Astrocyte of the hippocampus (primary cell): ENCODE results near the gene LIMCH1.
"Not testable (repeated sequence)": the region's sequence is repeated elsewhere in the genome, so short reads cannot be mapped to it uniquely, and the experiment has no call there.

ENCODE experiments used
- DNase-seq: peaks from one replicate; pipeline ENCODE4 v3.0.0; 2011; ENCODE audit warnings: low read depth, low spot score

The LIMCH1 gene

GRCh38 chr4:41679991-41680390, 142.0 kb downstream of the LIMCH1 start:
- DNase-seq, result peak; percentile 12

- no peak for DNase-seq
These were observed 143.1 kb downstream of the LIMCH1 start for GRCh38 chr4:41681054-41681453.

DNA sequence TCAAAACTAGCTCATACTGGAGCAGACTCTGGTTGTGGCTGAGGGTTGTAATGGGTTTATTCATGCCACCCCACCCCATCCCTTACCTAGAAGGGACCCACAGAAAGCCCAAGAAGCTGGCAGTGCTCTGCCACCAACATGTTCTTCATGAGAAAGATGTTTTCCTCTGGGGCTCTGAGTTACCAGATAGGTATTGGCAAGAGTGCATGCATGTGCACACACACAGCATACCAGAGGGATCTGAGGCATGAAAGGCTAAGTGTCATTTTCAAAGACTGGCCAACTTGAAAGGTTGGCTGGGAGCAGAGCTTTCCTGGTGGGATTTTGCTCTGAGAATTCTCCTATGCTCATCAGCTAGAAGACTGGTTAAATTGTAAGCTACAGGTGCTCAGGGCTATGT, 145.4 kb downstream of the LIMCH1 start:
- DNase-seq, result peak; percentile 14

DNA sequence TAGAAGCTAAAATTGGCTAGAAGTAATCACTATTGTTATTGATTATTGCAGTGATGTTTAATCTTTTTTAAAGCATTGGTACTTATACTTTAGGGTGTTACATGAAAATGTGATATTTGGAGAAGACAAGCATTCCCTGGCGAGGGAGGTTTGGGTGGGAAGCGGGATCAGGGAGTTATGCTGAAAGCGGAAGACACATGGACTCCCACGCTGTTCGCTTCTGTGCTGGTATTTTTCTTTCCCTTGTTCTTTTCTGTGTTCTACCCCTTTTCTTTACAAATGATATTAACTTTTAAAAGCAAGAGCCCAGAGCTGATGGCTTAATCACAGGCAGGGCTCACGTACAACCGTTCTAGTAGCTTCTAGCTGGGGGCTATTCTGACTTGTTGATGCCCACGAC, 148.9 kb downstream of the LIMCH1 start:
- DNase-seq, result no peak

DNA sequence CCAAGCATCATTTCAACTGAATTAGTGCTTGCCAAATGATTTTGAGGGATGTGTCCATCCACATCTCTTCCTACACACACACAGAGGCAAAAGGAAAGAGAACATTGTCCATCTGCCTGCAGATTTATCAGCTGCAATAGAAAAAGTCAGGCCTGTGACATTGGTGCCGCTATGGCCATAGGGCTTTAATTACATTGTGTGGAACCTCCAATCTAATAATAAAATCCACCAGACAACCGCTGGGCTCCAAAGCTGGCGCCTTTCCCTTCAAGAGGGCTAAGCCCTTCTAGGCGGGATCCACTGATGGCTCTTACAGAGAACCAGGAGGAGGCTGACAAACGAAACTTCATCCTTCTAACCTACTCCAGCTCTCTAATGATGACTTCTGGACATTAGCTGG, 150.0 kb downstream of the LIMCH1 start:
- DNase-seq, result no peak

GRCh38 chr4:41692717-41693345, 154.9 kb downstream of the LIMCH1 start:
- DNase-seq, result peak; percentile 82

DNA sequence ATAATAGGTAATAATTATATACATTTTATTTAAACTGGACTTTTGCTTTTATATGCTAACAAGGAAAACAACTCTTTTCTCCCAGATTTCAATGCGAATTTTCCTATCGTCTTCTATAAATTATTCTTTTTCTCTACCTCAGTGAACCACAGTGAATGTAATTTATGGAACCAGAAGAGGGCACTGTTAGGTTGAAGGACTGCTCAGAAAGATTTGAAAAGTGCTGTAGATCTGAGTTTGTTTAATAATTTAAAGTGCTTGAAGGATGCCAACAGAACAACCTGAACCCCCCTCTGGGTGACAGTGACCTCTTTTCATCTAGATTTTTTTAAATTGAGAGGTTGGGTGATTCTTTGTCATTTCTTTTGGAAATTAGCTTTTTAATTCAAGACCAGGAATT, 155.7 kb downstream of the LIMCH1 start:
- DNase-seq, result peak; percentile 49

- DNase-seq, result no peak
These were observed 158.2 kb downstream of the LIMCH1 start for GRCh38 chr4:41696131-41696530.

- no peak for DNase-seq
These were observed 158.8 kb downstream of the LIMCH1 start for GRCh38 chr4:41696763-41697162.

GRCh38 chr4:41701983-41702382, 164.0 kb downstream of the LIMCH1 start:
- DNase-seq, result no peak

DNA sequence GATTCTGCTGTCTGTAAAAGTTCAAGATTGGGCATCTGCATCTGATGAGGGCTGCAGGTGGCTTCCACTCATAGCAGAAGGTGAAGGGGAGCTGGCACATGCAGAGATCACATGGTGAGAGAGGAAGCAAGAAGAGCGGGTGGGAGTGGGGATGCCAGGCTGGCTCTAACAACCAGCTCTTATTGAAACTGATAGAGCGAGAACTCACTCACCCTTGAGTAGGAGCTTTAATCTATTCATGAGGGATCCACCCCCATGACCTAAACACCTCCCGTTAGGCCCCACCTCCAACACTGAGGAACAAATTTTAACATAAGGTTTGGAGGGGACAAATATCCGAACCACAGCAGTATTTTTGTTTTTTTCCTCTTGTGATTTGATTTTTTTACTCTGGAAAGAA, 164.8 kb downstream of the LIMCH1 start:
- DNase-seq, result no peak

GRCh38 chr4:41703785-41704184, 165.8 kb downstream of the LIMCH1 start:
- no peak for DNase-seq

- peak; percentile 79 for DNase-seq
These were observed 172.0 kb downstream of the LIMCH1 start for GRCh38 chr4:41709844-41710481.

- DNase-seq, result not testable (repeated sequence)
These were observed 173.7 kb downstream of the LIMCH1 start for GRCh38 chr4:41711654-41712053.

GRCh38 chr4:41712425-41712824, 174.5 kb downstream of the LIMCH1 start:
- no peak for DNase-seq

DNA sequence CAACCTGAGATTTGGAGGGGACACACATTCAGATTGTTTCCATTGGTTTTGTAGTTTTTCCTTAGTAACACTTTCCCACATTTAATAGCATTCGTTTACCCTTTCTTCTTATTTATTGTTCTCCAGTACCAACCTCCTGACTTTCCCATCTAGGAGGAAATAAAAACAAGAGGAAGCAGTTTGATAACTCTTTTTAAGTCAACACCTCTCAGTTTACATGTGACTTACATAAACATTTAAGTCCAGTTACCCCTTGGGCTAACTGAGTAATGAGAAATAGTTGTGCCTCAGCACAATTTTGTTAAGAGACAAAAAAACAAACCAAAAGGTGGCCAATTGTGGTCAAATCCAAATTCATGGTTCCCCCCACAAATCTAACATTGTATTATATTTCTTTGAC, 175.8 kb downstream of the LIMCH1 start:
- no peak for DNase-seq

GRCh38 chr4:41714364-41715000, 176.5 kb downstream of the LIMCH1 start:
- no peak for DNase-seq

- no peak for DNase-seq
These were observed 177.2 kb downstream of the LIMCH1 start for GRCh38 chr4:41715155-41715554.

DNA sequence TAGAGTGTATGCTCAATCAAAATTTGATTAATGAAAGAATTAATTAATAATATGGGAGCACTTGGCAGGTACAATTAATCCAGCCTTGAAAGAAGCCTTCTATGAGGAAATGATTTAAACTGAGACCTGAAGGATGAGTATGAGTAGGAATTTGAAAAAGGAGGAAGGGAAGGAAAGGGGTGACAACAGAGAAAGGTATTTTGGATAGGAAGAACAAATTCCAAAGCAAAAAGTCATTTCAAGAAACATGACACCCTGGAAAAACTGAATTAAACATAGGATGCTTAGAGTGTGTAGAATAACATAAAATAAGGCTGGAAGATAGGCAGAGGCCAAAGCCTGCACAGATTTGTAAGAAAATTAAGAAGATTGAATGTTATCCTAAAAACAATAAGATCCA, 180.9 kb downstream of the LIMCH1 start:
- peak; percentile 21 for DNase-seq

DNA sequence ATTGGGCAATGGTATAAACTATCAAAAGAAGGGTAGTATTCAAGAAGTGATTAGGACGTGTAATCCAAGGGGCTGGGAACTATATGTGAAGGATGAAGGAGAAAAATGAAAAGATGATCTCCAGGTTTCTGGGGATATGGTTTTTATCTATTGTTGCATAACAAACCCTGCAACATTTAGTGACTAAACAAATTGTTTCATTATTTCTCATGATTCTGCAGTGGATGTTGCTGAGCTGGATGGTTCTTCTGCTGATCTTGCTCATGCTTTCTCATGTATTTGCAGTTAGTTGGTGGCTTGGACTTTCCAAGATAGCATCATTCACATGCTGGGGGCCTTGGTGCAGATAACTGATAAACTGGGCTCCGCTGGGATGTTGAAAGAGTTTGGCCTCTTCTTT, 181.5 kb downstream of the LIMCH1 start:
- DNase-seq, result no peak

- DNase-seq, result no peak
These were observed 184.2 kb downstream of the LIMCH1 start for GRCh38 chr4:41722181-41722580.

DNA sequence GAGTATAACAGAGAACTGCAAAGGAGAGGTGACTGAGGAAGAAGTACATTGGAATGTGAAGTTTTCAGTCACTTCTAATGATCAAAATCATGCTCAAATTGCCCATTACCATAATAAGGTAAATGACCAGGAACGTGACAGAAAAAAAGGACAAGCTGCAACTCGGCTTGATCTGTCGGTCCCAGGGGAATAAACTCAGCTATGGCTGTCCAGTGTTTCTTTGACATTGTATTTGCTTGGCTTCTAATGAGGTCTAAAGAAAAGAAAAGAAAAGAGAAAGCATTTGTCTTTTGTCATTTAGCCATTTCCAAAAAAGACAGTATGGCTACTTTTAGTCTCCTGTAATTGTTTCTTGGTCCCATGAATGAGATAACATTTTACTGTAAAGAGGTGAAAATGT, 185.3 kb downstream of the LIMCH1 start:
- no peak for DNase-seq

- no peak for DNase-seq
These were observed 187.3 kb downstream of the LIMCH1 start for GRCh38 chr4:41725254-41725653.
